Progenitor cell of endocrine pancreas (in vitro differentiated cells): ENCODE results near the gene GLRX3. TPM values are rescaled to one million over a fixed set of nuclear protein-coding genes. Genes with fewer than 3 reads are reported as not detected.
A peak's percentile ranks its signal among the peaks of the same experiment; 100 is the strongest.
"Not testable (repeated sequence)": the region's sequence is repeated elsewhere in the genome, so short reads cannot be mapped to it uniquely, and the experiment has no call there.

Experiments
- DNase-seq: peaks from one replicate; pipeline ENCODE4 v3.0.0; 2021; ENCODE audit warnings: low spot score; ENCODE audit not compliant: unreplicated experiment
- H3K27ac Mint-ChIP-seq: 2 replicates; pipeline ENCODE4 v1.8.0; 2021; ENCODE audit warnings: mild to moderate bottlenecking, moderate library complexity, mixed read lengths
- H3K27me3 Mint-ChIP-seq: 2 replicates; pipeline ENCODE4 v1.8.0; 2021; ENCODE audit warnings: mixed read lengths
- H3K36me3 Mint-ChIP-seq: 2 replicates; pipeline ENCODE4 v1.8.0; 2022; ENCODE audit warnings: mixed read lengths; ENCODE audit not compliant: insufficient read depth
- H3K4me1 Mint-ChIP-seq: 2 replicates; pipeline ENCODE4 v1.8.0; 2021; ENCODE audit warnings: low read depth, mixed read lengths
- H3K4me3 Mint-ChIP-seq: 2 replicates; pipeline ENCODE4 v1.8.0; 2021; ENCODE audit warnings: low read depth, mild to moderate bottlenecking, moderate library complexity, mixed read lengths
- H3K9me3 Mint-ChIP-seq: 2 replicates; pipeline ENCODE4 v1.8.0; 2021; ENCODE audit warnings: low read depth, mixed read lengths
- CTCF ChIP-seq: fragments of 200-600 bp; sonication (generic); IDR thresholded peaks from one replicate; pipeline ENCODE4 v1.5.0; 2021; ENCODE audit warnings: antibody characterized with exemption, mild to moderate bottlenecking; ENCODE audit not compliant: unreplicated experiment
- long read RNA-seq: library from polyadenylated mRNA; unstranded; transcript quantifications from one replicate; pipeline ENCODE4 v2.0.0, GENCODE V29; 2020
- total RNA-seq: library from RNA; stranded (reverse); gene quantifications from 2 replicates; pipeline ENCODE4 v1.2.1, GENCODE V29; 2021

Gene GLRX3
- 80.8 TPM in 2 replicates for total RNA-seq
- long read RNA-seq, transcript GLRX3-202 (12 exons, 3,827 nt) = minor isoform, 18 of 142 reads
- long read RNA-seq, transcript GLRX3-201 (11 exons, 1,302 nt) = major isoform, 92 of 142 reads
- long read RNA-seq, partial matches to known transcripts = 5 of 142 reads
- long read RNA-seq, other reads (novel, unspliced or antisense) = 27 of 142 reads

GRCh38 chr10:130136226-130137089 is at the start of gene GLRX3:
Gene GLRX3 (plus strand): TSS chr10:130136391. CDS start chr10:130136421, 30 bp downstream.
- Mint-ChIP-seq H3K4me3 (peak within 1 kb of the TSS; percentile 88), H3K27me3 (peaks cover 7% of the 10 kb centered on the region), H3K27ac (peak within 1 kb of the TSS; percentile 92), H3K36me3 (peaks cover 3% of the 10 kb centered on the region), H3K9me3 (no peaks in the 10 kb centered on the region), H3K4me1 (peaks cover 16% of the 10 kb centered on the region)
- peak; percentile 89 for DNase-seq
- no peak for TF ChIP-seq CTCF

GRCh38 chr10:130090565-130090964 is 45.6 kb upstream of the GLRX3 start:
- not testable (repeated sequence) for H3K36me3 Mint-ChIP-seq, H3K4me3 Mint-ChIP-seq, H3K27ac Mint-ChIP-seq, H3K27me3 Mint-ChIP-seq, DNase-seq, H3K4me1 Mint-ChIP-seq
- peaks cover 20% of the 10 kb centered on the region for H3K9me3 Mint-ChIP-seq

GRCh38 chr10:130099344-130099743 is 36.8 kb upstream of the GLRX3 start:
- peaks cover 13% of the 10 kb centered on the region for H3K9me3 Mint-ChIP-seq
- no peak for DNase-seq
- no peaks in the 10 kb centered on the region for H3K27me3 Mint-ChIP-seq
- no peak overlapping the region for H3K4me3 Mint-ChIP-seq
- peaks cover 2% of the 10 kb centered on the region for H3K36me3 Mint-ChIP-seq
- no peaks in the 10 kb centered on the region for H3K4me1 Mint-ChIP-seq
- TF ChIP-seq CTCF = no peak
- H3K27ac Mint-ChIP-seq = no peak overlapping the region

- H3K36me3 Mint-ChIP-seq = no peaks in the 10 kb centered on the region
- H3K27ac Mint-ChIP-seq = no peak overlapping the region
- H3K4me1 Mint-ChIP-seq = peaks cover 6% of the 10 kb centered on the region
- H3K9me3 Mint-ChIP-seq = no peaks in the 10 kb centered on the region
- peaks cover 15% of the 10 kb centered on the region for H3K27me3 Mint-ChIP-seq
- no peak overlapping the region for H3K4me3 Mint-ChIP-seq
- DNase-seq = no peak
- TF ChIP-seq CTCF = no peak
Measured at GRCh38 chr10:130105724-130106123, 30.5 kb upstream of the GLRX3 start.

- H3K27ac Mint-ChIP-seq, H3K9me3 Mint-ChIP-seq, H3K4me3 Mint-ChIP-seq, DNase-seq, H3K36me3 Mint-ChIP-seq, H3K4me1 Mint-ChIP-seq: not testable (repeated sequence)
- peaks cover 15% of the 10 kb centered on the region for H3K27me3 Mint-ChIP-seq
Measured at GRCh38 chr10:130108146-130108545, 28.0 kb upstream of the GLRX3 start.

- H3K27me3 Mint-ChIP-seq = peaks cover 15% of the 10 kb centered on the region
- H3K4me3 Mint-ChIP-seq = no peak overlapping the region
- H3K27ac Mint-ChIP-seq = no peak overlapping the region
- no peaks in the 10 kb centered on the region for H3K36me3 Mint-ChIP-seq
- no peak for DNase-seq
- no peaks in the 10 kb centered on the region for H3K9me3 Mint-ChIP-seq
- peaks cover 7% of the 10 kb centered on the region for H3K4me1 Mint-ChIP-seq
- TF ChIP-seq CTCF = no peak
Measured at GRCh38 chr10:130108934-130109604, 27.1 kb upstream of the GLRX3 start.
